ENCODE measurements around the gene ACOT8. TPM values are rescaled to one million over a fixed set of nuclear protein-coding genes. Genes with fewer than 3 reads are reported as not detected.

ACOT8 gene
- total and polyA plus RNA-seq, 4 donors: 24.7 to 34.3 (median 31.9) TPM

GRCh38 chr20:45834797-45835161, 22.4 kb downstream of the ACOT8 start:
- peaks cover under 1 to 15% (median 4%) of the 10 kb centered on the region in 4 donors for H3K36me3 ChIP-seq (ENCODE audit: control insufficient read depth in 4 of 4, insufficient read depth in 4 of 4, low read length in 4 of 4)
- TF ChIP-seq, protein P1, sequence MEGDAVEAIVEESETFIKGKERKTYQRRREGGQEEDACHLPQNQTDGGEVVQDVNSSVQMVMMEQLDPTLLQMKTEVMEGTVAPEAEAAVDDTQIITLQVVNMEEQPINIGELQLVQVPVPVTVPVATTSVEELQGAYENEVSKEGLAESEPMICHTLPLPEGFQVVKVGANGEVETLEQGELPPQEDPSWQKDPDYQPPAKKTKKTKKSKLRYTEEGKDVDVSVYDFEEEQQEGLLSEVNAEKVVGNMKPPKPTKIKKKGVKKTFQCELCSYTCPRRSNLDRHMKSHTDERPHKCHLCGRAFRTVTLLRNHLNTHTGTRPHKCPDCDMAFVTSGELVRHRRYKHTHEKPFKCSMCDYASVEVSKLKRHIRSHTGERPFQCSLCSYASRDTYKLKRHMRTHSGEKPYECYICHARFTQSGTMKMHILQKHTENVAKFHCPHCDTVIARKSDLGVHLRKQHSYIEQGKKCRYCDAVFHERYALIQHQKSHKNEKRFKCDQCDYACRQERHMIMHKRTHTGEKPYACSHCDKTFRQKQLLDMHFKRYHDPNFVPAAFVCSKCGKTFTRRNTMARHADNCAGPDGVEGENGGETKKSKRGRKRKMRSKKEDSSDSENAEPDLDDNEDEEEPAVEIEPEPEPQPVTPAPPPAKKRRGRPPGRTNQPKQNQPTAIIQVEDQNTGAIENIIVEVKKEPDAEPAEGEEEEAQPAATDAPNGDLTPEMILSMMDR (IDR thresholded peaks at IDR 0.05; ENCODE audit: control extremely low read depth, extremely low read depth): no peak
- H3K9me3 ChIP-seq (ENCODE audit: control insufficient read depth in 4 of 4, insufficient read depth in 3 of 4, low read length in 3 of 4): no peaks in the 10 kb centered on the region
- no peak for DNase-seq
- no peaks in the 10 kb centered on the region for H3K27me3 ChIP-seq (ENCODE audit: control insufficient read depth in 3 of 3, insufficient read depth in 3 of 3, low read length in 2 of 3)
- H3K9ac ChIP-seq (ENCODE audit: insufficient read depth in 1 of 2, low read length in 2 of 2): no peak overlapping the region
- ATAC-seq (ENCODE audit: insufficient read depth, low FRiP score): no peak
- 86 to 87% methylated on average over 14 of the region's 14 CpGs for WGBS, 2 donors
- peak overlapping the region; percentile 60 for H3K4me3 ChIP-seq
- H3K27ac ChIP-seq (ENCODE audit: low read depth in 1 of 2, low read length in 1 of 2): peak overlapping the region in 1 of 2 donors; percentile 90
- peaks cover 6 to 31% (median 12%) of the 10 kb centered on the region in 5 donors for H3K4me1 ChIP-seq (ENCODE audit: control insufficient read depth in 5 of 5, insufficient read depth in 5 of 5, low read length in 5 of 5)

DNA sequence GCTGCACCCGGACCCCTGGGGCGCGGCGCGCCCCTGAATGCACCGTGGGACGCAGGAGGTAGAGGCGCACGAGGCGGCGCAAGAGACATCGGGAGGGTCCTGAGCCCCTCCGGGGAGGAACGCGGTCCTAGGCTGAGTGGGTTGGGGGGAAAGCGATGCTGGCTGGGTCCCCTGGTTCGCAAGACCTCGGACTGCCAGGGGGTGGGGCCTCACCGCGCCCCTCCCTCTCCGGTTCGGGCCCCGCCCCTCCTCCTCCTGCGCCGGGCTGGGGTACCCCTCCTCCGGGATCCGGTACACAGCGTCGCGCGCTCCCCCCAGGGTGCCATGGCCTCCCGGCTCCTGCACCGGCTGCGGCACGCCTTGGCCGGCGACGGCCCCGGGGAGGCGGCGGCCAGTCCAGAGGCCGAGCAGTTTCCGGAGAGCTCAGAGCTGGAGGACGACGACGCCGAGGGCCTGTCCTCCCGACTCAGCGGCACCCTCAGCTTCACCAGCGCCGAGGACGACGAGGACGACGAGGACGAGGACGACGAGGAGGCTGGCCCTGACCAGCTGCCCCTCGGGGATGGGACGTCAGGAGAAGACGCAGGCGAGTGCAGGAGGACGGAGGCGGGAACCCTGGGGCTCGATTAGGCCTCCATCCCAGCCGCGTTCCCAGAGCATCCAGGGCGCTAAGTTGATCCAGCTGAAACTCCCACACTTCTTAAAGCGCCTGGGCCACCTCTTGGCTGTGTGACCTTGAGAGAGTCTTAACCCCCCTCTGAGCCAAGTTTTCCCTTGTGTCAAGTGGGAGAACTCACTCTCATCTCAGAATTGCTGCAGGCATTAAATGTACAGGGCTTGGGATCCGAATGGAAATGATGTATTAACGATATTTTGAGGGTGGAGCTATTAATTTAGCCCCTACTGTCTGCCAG, 23.1 kb downstream of the ACOT8 start:
- peak; percentile 80 for ATAC-seq (ENCODE audit: insufficient read depth, low FRiP score)
- H3K27me3 ChIP-seq (ENCODE audit: control insufficient read depth in 3 of 3, insufficient read depth in 3 of 3, low read length in 2 of 3): no peaks in the 10 kb centered on the region
- TF ChIP-seq, protein P1 (IDR thresholded peaks at IDR 0.05; ENCODE audit: control extremely low read depth, extremely low read depth): no peak
- peaks cover 6 to 31% (median 12%) of the 10 kb centered on the region in 5 donors for H3K4me1 ChIP-seq (ENCODE audit: control insufficient read depth in 5 of 5, insufficient read depth in 5 of 5, low read length in 5 of 5)
- peaks cover 0 to 13% (median 4%) of the 10 kb centered on the region in 4 donors for H3K36me3 ChIP-seq (ENCODE audit: control insufficient read depth in 4 of 4, insufficient read depth in 4 of 4, low read length in 4 of 4)
- H3K9ac ChIP-seq (ENCODE audit: insufficient read depth in 1 of 2, low read length in 2 of 2): peak overlapping the region; percentile 69 to 73
- H3K9me3 ChIP-seq (ENCODE audit: control insufficient read depth in 4 of 4, insufficient read depth in 3 of 4, low read length in 3 of 4): no peaks in the 10 kb centered on the region
- H3K27ac ChIP-seq (ENCODE audit: low read depth in 1 of 2, low read length in 1 of 2): peak overlapping the region; percentile 90 to 97
- peak; percentile 87 to 91 (median 88) for DNase-seq
- H3K4me3 ChIP-seq: peak overlapping the region; percentile 60
- WGBS, 2 donors: 6 to 7% methylated on average over 61 to 70 of the region's 71 CpGs

DNA sequence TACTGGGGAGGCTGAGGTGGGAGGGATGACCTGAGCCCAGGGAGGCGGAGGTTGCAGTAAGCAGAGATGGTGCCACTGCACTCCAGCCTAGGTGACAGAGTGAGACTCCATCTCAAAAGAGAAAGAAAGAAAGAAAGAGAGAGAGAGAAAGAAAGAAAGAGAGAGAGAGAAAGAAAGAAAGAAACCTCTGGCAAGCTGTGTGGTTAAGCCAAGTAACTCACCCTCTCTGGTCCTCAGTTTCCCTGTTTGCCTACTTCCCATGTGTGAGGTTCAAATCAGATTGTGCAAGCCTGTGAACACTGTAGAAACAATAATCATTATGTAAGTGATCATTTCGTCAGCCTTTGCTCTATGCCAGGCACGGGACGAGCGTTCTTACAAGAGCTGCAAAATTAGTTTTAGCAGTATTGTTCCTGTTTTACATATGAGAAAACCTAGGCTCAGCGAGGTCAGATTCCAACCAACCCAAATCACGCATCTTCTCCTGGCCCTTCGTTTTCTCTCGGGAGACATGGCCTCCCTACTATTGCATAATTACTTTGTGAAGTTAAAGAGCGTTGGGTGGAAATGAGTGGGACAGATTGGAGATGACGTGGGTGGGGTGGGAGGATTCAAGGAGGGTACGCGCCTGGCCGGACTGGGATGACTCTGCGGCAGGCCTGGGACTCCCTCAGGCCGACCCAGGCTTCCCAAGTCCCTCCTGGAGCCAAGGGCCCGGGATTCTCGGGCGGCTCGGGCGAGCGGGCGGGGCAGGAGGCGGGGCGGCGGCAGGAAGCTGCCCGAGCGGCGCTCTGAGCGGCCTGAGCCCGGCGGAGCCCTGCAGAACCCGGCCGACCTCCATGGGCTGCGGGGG, 23.9 kb downstream of the ACOT8 start, which contains the start of gene SNX21:
Gene SNX21, plus strand, starts transcription at position 770 of the 853 bp plus-strand sequence. CDS start 121 bp downstream, outside the sequence.
- WGBS, 2 donors: 5 to 7% methylated on average over 21 to 35 of the region's 35 CpGs
- ATAC-seq (ENCODE audit: insufficient read depth, low FRiP score) (peak; percentile 89), DNase-seq (peak; percentile 94 to 97 (median 95))
- Histone ChIP-seq H3K36me3 (ENCODE audit: control insufficient read depth in 4 of 4, insufficient read depth in 4 of 4, low read length in 4 of 4) (peaks cover 0 to 13% (median 4%) of the 10 kb centered on the region in 4 donors), H3K4me3 (peak within 1 kb of the TSS; percentile 60), H3K9ac (ENCODE audit: insufficient read depth in 1 of 2, low read length in 2 of 2) (peak within 1 kb of the TSS; percentile 69 to 91), H3K4me1 (ENCODE audit: control insufficient read depth in 5 of 5, insufficient read depth in 5 of 5, low read length in 5 of 5) (peaks cover 9 to 31% (median 12%) of the 10 kb centered on the region in 5 donors), H3K27ac (ENCODE audit: low read depth in 1 of 2, low read length in 1 of 2) (peak within 1 kb of the TSS; percentile 90 to 97), H3K9me3 (ENCODE audit: control insufficient read depth in 4 of 4, insufficient read depth in 3 of 4, low read length in 3 of 4) (no peaks in the 10 kb centered on the region), H3K27me3 (ENCODE audit: control insufficient read depth in 3 of 3, insufficient read depth in 3 of 3, low read length in 2 of 3) (no peaks in the 10 kb centered on the region)
- TF ChIP-seq, protein P1 (IDR thresholded peaks at IDR 0.05; ENCODE audit: control extremely low read depth, extremely low read depth): no peak
